CD4-positive, alpha-beta T cell treated with Interleukin-6 at 100 ng/mL for 8 hours (primary cell): ENCODE measurements around the gene CBFA2T3.
"Not testable (repeated sequence)": the region's sequence is repeated elsewhere in the genome, so short reads cannot be mapped to it uniquely, and the experiment has no call there.

Experiments
- DNase-seq: peaks from one replicate; pipeline ENCODE4 v3.0.0-alpha.2; 2020; ENCODE audit warnings: mixed read lengths, low spot score

Gene CBFA2T3

GRCh38 chr16:88908307-88908706 is 68.7 kb downstream of the CBFA2T3 start:
- DNase-seq: no peak

GRCh38 chr16:88907768-88908167 is 69.2 kb downstream of the CBFA2T3 start:
- DNase-seq: no peak

- DNase-seq: no peak
Measured at GRCh38 chr16:88906535-88907105, 70.4 kb downstream of the CBFA2T3 start.

DNA sequence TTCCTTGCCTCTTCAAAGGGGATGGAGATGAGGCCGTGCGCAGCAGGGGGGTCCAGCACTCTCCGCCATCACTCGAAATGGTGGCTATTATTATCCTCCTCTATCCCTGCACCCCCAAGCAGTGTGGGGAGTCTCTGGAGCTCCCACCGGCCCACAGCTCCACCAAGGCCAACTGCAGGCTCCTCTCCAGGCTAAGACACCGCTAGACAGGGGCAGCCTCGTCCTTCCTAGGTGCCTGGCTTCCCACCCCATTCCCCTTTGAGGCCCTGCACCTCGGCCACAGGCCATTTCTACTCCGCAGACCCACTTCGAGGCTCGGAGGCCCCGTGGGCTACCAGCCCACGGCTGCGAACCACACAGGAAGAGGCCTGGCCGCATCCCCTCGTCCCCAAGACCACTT is 71.0 kb downstream of the CBFA2T3 start:
- DNase-seq: no peak

GRCh38 chr16:88905563-88905962 is 71.4 kb downstream of the CBFA2T3 start:
- no peak for DNase-seq

DNA sequence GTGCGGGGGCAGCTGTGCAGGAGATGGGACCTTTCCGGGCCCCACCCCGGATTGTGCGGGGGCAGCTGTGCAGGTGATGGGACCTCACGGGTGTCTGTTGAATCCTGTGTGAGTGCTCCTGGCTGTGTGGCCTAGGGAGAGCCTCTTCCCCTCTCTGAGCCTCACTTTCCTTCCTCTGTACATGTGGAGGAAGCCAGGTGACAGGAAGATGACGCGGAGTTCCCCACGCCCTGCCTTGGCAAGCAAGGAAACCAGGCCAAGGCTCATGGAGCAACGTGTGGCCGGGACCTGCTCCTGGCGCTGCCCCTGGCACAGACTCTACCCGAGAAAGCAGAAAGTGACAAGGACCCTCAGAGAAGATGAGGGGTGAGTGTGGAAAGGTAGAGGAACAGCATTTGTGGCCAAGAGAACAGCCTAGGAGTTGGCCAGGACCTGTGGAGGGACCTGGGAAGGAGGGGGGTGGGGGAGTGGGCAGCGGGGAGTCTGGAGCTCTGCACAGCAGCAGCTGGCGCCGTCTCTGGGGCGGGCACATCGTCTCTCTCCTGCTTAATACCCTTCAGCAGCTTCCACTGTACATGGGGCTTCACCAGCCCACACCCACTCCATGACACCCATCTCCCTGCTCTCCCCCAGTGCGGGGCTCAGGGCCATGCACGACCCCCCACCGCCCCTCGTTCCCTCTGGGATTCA is 72.2 kb downstream of the CBFA2T3 start:
- DNase-seq: no peak

GRCh38 chr16:88903267-88903666 is 73.7 kb downstream of the CBFA2T3 start:
- no peak for DNase-seq

DNA sequence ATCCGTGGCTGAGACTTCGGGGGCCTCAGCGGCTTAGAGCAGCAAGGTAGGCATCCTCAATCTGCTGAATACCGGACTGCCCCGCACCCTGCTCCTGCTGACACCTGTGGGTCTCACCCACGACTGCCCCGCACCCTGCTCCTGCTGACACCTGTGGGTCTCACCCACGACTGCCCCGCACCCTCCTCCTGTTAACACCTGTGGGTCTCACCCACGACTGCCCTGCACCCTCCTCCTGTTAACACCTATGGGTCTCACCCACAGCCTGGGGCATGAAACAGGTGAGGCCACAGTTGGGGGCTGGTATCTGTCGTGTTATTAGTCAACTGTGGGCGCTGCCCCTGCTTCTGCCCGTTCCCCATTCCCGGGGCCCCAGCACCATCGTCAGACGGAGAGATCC is 74.3 kb downstream of the CBFA2T3 start:
- DNase-seq: no peak

DNA sequence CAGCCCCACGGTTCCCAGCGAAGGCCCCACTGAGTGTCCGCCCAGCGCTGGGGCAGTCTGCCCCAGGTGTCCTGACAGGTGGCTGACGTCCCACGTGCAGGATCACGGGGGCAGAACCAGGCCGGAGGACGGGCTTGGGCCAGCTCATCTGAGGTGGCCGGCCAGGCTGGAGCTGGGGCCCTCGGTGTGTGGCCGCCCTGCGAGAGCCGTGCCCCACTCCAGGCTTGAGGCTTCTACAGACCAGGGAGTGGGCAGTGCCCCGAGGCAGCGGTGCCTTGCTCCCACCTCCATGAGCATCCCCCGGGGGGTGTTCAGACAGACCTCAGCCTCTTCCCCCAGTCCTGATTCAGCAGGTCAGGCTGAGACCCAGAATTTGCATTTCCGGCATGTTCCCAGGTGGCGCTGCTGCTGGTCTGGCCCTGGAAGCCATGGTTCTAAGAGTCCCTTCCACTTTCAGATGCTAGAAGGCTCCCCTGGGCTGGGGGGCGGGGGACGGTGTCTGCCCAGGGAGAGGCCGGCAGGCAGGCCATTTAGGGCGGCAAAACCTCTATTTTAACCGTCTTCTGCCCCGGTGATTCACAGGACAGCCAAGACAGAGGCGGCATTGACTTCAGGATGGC is 75.2 kb downstream of the CBFA2T3 start:
- no peak for DNase-seq

- no peak for DNase-seq
Measured at GRCh38 chr16:88900662-88901052, 76.3 kb downstream of the CBFA2T3 start.

DNA sequence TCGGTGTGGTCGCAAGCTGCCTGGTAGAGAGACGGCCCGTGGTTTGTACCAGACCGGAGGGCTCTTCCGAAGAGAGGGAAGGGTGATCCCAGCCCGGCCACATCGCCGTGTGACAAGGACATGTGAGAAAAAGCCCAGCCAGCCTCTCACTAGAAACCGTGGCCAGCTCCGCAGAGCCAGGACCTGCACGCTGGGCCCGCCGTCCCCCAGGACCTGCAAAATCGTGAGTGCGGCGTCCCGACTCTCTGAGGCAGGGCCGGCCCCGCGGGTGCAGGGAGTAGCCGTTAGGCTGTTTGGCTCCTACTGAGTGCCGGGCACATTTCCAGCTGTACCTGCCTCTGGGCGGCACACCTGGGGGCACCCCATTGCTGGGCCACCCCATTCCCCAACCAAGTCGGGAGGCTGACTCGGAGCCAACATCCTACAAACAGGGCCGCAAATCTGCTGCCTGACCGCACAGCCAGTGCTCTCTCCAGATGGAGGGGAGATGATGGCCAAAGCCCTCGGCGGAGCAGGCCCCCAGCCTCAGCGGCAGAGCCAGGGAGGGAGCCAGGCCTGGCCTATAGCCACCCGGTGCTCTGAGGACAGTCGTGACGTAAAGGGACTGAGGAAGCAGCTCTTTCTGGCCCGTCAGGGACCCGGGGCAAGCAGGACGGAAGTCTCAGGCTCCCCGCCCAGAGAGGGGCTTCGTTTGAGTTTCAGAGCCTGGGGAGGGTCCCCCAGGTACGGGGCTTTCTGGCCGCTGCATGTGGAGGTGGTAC is 76.9 kb downstream of the CBFA2T3 start:
- DNase-seq: no peak

GRCh38 chr16:88897696-88898425 is 79.1 kb downstream of the CBFA2T3 start:
- DNase-seq: no peak

GRCh38 chr16:88896238-88897070 is 80.6 kb downstream of the CBFA2T3 start:
- no peak for DNase-seq

DNA sequence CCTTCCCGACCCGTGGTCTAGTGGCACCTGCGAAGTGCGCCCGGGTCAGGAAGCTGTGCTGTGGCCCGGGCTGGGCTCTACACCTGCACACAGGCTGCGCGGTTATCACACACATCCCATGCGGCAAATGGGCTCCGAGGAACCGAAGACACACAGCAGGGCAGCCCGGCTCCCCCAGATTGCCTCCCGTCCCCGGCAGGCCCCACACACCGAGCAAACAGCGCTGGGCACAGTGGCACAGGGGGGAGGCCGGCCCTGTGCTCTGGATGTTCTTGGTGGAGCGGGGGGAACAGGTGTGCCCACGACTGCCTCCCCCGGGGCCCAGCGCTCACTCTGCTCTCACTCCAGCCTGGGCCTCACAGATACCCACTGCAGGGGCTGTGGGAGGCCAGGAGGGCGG is 81.7 kb downstream of the CBFA2T3 start:
- no peak for DNase-seq

- no peak for DNase-seq
Measured at GRCh38 chr16:88894681-88895300, 82.2 kb downstream of the CBFA2T3 start.

GRCh38 chr16:88894266-88894665 is 82.7 kb downstream of the CBFA2T3 start:
- DNase-seq: not testable (repeated sequence)

- DNase-seq: no peak
Measured at GRCh38 chr16:88893127-88893968, 83.7 kb downstream of the CBFA2T3 start.

- DNase-seq: no peak
Measured at GRCh38 chr16:88892065-88892464, 84.9 kb downstream of the CBFA2T3 start.

GRCh38 chr16:88891083-88891482 is 85.9 kb downstream of the CBFA2T3 start:
- no peak for DNase-seq
